ACC112 (cell line): ENCODE results near the gene ULK4.
A peak's percentile ranks its signal among the peaks of the same experiment; 100 is the strongest.

Source experiments
- H2AFZ ChIP-seq: fragments of 200-600 bp; sonication (generic); one replicate; pipeline ENCODE4 v1.6.0; 2017; ENCODE audit warnings: antibody characterized with exemption, low read length; ENCODE audit not compliant: unreplicated experiment
- H3K27ac ChIP-seq: fragments of 200-600 bp; sonication (generic); 2 replicates; pipeline ENCODE4 v1.5.1; 2014; ENCODE audit warnings: low read depth, mild to moderate bottlenecking, antibody characterized with exemption, low read length, moderate library complexity
- H3K27me3 ChIP-seq: fragments of 200-600 bp; sonication (generic); 2 replicates; pipeline ENCODE4 v1.6.1; 2014; ENCODE audit warnings: mild to moderate bottlenecking, antibody characterized with exemption, low read length, moderate library complexity, mixed read lengths; ENCODE audit not compliant: insufficient read depth
- H3K36me3 ChIP-seq: fragments of 200-600 bp; sonication (generic); 2 replicates; pipeline ENCODE4 v1.6.1; 2016; ENCODE audit warnings: mild to moderate bottlenecking, antibody characterized with exemption, low read length, moderate library complexity, mixed read lengths; ENCODE audit not compliant: insufficient read depth
- H3K4me1 ChIP-seq: fragments of 200-600 bp; sonication (generic); one replicate; pipeline ENCODE4 v1.6.1; 2016; ENCODE audit warnings: low read length, mixed read lengths; ENCODE audit not compliant: insufficient read depth, unreplicated experiment, control insufficient read depth
- H3K4me3 ChIP-seq: fragments of 200-600 bp; sonication (generic); 2 replicates; pipeline ENCODE4 v1.5.1; 2014; ENCODE audit warnings: mild to moderate bottlenecking, low read depth, low read length
- H3K79me2 ChIP-seq: fragments of 200-600 bp; sonication (generic); one replicate; pipeline ENCODE4 v1.6.0; 2016; ENCODE audit warnings: low read length; ENCODE audit not compliant: control insufficient read depth, unreplicated experiment, insufficient read depth

The ULK4 gene

DNA sequence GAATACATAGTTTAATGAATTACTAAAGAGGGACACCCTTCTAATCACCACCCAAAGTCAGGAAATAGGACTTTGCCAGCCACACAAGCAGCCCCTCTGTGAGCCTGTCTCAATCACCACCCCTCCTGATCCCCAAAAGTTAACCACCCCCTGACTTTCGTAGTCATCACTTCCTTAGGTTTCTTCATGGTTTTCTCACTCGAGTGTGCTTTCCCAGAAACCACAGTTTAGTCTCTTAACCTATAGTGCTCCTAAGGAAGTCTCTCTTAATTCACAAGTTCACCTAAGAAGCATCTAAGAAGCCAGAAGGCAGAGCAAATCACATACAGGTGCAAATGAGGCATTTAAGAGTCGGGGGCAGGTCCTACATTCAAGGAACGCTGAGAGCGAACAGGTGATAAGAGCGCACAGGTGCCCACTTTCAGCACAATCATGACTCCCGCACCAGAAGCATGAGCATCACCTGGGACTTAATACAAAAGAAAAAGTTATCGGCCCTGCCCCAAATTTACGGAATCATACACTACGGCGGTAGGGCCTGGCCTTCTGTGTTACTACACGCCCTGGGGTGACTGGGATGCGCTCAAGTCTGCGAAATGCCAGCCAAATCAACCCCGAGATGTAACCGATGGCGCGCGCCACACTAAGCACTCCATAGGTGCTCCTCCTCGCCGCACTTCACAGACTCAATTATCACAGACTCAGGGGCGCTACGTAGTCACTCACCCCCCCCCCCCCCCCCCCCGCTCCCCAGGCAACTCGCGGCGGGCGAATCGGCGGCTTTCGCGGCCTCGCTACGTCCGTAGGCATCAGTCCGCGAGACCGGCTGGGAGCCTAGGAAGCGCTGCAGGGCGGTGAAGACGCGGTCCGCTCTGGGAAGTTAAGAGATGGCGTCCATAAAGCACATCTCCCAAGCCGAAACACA is 815 bp downstream of the ULK4 start:
- peak overlapping the region; percentile 86 for H3K27ac ChIP-seq
- H2AFZ ChIP-seq = peak overlapping the region; percentile 99

DNA sequence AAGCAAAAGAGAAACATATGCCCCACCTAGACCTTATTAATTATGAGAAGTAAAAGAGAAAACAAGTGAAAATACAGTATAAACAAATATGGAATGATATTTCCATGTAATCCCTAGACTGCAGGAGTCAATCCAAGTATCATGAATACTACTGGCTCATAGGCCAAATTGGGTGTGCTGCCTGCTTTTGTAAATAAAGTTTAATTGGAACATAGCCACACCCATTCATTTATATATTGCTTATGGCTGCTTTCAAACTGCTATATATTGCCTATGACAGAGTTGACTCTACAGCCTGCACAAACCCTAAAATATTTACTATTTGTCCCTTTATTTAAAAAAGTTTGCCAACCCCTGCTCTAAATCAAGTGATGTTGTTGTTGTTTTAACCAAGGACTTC is 5.3 kb downstream of the ULK4 start:
- peaks cover 7% of the 10 kb centered on the region for H3K79me2 ChIP-seq
- no peak overlapping the region for H3K4me3 ChIP-seq

More for the DNA sequence above, 815 bp downstream of the ULK4 start:
- H3K79me2 ChIP-seq = peaks cover 7% of the 10 kb centered on the region
- H3K27me3 ChIP-seq = no peaks in the 10 kb centered on the region
- H3K4me1 ChIP-seq = peaks cover 5% of the 10 kb centered on the region
- no peaks in the 10 kb centered on the region for H3K36me3 ChIP-seq
- H3K4me3 ChIP-seq = peak overlapping the region; percentile 99

DNA sequence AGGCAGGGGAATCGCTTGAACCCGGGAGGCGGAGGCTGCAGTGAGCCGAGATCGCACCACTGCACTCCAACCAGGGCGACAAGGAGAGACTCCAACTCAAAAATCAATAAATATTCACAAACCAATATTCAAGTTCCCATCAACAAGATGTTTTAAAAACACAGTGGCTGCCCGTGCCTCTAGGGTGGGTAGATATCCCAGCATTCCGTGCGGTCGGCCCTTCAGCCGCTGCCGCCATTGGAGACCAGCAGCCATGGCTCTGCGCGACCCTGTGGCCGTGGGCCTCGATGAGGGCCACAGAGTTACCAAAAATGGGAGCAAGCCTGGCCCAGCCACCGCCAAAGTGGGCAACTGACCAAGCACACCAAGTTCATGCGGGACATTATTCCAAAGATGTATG is 6.7 kb downstream of the ULK4 start:
- no peak overlapping the region for H3K4me3 ChIP-seq
- H3K27ac ChIP-seq = no peak overlapping the region
- no peaks in the 10 kb centered on the region for H3K27me3 ChIP-seq
- peaks cover 6% of the 10 kb centered on the region for H3K79me2 ChIP-seq
- no peak overlapping the region for H2AFZ ChIP-seq
- no peaks in the 10 kb centered on the region for H3K4me1 ChIP-seq
- no peaks in the 10 kb centered on the region for H3K36me3 ChIP-seq

More for the DNA sequence above, 5.3 kb downstream of the ULK4 start:
- Histone ChIP-seq H2AFZ (peak overlapping the region; percentile 41), H3K27ac (no peak overlapping the region), H3K36me3 (no peaks in the 10 kb centered on the region), H3K27me3 (no peaks in the 10 kb centered on the region), H3K4me1 (peaks cover 5% of the 10 kb centered on the region)

DNA sequence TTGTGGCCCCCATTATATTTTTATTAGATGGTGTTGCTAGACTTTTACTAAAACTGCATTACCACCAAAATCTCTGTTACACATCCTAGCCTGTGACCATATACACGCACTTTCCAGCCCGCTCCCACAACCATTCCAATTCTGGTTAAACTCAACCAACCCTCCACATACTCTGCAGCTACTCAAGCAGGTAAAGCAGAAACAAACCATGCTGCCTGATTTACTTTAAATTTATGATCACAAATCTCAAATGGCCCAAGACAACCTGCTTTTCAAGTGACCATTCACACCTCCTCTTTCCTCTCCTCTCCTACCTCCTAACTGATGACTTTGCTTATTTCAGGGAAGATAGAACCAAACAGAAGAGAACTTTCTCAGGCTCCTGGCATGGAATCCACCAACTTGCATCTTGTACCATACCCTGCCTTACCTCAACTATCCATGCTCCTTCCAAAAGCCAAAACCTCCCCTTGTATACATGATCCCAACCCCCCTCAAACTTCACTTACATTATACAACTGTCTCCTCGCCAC is 18.5 kb downstream of the ULK4 start:
- H2AFZ ChIP-seq = no peak overlapping the region
- H3K27ac ChIP-seq = no peak overlapping the region
- H3K27me3 ChIP-seq = no peaks in the 10 kb centered on the region
- no peaks in the 10 kb centered on the region for H3K4me1 ChIP-seq
- no peak overlapping the region for H3K4me3 ChIP-seq
- H3K79me2 ChIP-seq = no peaks in the 10 kb centered on the region
- no peaks in the 10 kb centered on the region for H3K36me3 ChIP-seq

DNA sequence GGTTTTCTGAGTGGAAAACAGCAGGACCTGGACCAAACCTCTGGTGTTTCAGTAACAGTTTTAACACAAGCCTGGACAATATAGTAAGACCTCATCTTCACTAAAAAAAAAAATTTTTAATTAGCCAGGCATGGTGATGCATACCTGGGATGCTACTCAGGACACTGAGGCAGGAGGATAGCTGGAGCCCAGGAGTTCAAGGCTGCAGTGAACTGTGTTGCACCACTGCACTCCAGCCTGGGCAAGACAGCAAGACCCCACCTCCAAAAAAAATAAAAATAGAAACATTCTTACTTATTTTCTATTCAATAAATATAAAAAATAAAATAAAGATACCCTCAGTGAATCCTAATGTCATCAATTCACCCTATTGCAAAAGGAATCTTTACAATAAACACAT is 21.5 kb downstream of the ULK4 start:
- H3K4me1 ChIP-seq = no peaks in the 10 kb centered on the region
- H3K79me2 ChIP-seq = no peaks in the 10 kb centered on the region
- no peak overlapping the region for H2AFZ ChIP-seq

DNA sequence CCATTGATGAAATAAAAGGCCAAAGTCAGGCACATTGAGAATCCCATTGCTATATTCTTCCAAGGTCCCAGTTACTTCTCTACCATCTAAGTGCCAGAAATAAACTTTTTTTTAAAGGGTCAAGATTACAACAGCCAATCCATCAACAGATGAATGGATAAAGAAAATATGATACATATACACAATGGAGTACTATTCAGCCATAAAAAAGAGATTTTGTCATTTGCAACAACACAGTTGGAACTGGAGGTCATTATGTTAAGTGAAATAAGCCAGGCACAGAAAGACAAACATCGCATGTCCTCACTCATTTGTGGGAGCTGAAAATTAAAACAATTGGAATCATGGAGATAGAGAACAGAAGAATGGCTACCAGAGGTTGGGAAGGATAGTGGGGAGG is 25.5 kb downstream of the ULK4 start:
- Histone ChIP-seq H3K79me2 (no peaks in the 10 kb centered on the region), H3K4me3 (no peak overlapping the region), H3K27ac (no peak overlapping the region), H2AFZ (no peak overlapping the region), H3K4me1 (peaks cover 9% of the 10 kb centered on the region), H3K36me3 (no peaks in the 10 kb centered on the region), H3K27me3 (no peaks in the 10 kb centered on the region)

More for the DNA sequence above, 21.5 kb downstream of the ULK4 start:
- no peak overlapping the region for H3K27ac ChIP-seq
- no peaks in the 10 kb centered on the region for H3K27me3 ChIP-seq
- no peak overlapping the region for H3K4me3 ChIP-seq
- no peaks in the 10 kb centered on the region for H3K36me3 ChIP-seq

DNA sequence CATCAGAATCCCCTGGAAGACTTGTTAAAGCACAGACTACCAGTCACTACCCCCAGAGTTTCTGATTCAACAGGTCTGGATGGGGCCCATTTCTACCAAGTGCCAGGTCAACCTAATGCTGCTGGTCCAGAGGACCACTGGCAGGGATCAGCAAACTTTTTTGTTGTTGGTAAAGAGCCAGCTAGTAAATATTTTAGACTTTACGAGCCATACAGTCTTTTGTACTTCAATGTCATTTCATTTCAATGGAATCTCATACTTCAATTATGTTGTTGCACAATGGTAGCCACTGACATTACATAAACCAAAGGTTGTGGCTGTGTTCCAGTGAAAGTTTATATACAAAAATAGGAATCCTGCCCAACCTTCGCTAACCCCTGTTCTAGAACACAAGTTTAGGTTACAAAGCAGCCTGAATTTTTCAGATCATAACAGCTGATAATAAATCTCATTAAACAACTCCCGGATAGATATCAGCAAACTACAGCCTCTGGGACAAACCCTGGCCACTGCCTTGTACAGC is 28.7 kb downstream of the ULK4 start:
- Histone ChIP-seq H2AFZ (peak overlapping the region; percentile 43), H3K27ac (0 out of 2 replicates have a peak overlapping the region, but pooled peaks have one; percentile 6), H3K4me3 (no peak overlapping the region; the same call in 1 of the 2 replicates), H3K36me3 (no peaks in the 10 kb centered on the region), H3K79me2 (no peaks in the 10 kb centered on the region), H3K27me3 (no peaks in the 10 kb centered on the region), H3K4me1 (peaks cover 9% of the 10 kb centered on the region)

DNA sequence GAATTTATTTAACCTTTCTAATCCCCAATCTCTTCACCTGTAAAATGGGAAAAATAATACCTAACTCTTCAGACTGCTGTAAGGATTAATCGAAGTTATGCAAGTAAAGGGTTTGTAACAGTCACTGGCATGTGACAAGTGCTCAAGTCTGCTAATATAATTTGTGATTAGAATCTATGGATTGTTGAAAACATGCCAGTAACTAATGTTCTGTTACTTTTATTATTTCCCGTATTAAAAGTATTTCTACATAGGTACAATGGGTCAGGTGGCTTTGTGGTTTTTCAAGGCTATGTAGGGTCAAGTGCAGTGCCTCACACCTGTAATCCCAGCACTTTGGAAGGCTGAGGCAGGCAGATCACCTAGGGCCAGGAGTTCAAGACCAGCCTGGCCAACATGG is 29.4 kb downstream of the ULK4 start:
- Histone ChIP-seq H3K4me3 (no peak overlapping the region), H3K79me2 (no peaks in the 10 kb centered on the region), H3K4me1 (peaks cover 9% of the 10 kb centered on the region), H2AFZ (no peak overlapping the region), H3K27ac (no peak overlapping the region), H3K36me3 (no peaks in the 10 kb centered on the region), H3K27me3 (no peaks in the 10 kb centered on the region)

DNA sequence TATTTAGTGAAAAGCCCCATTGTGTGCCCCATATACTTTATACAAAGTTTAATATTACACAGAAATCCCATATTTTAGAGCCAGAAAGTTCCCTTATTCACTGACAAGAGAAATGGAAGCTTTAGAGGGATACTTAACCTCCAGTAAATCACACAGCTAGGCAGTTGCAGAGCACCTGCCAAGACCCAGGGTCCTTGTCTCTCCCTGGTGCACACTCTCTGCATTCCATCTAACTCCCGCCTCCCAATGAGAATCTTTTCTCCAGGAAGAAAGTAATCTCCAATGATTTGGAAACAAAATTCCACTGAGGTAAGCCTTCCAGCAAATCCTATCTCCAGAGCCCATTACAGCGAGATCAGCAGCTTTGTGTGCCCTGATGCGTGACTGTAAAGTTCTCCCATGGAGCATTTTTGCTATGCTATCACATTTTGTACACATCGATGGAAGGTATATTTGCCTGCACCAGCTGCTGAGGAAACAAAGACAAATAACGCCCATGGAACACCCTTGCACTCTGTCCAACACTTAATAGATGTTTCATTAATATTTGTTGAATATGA is 41.4 kb downstream of the ULK4 start:
- H3K4me1 ChIP-seq = no peaks in the 10 kb centered on the region
- H3K27me3 ChIP-seq = no peaks in the 10 kb centered on the region
- H3K4me3 ChIP-seq = no peak overlapping the region
- H3K36me3 ChIP-seq = no peaks in the 10 kb centered on the region
- no peak overlapping the region for H2AFZ ChIP-seq
- H3K79me2 ChIP-seq = no peaks in the 10 kb centered on the region
- H3K27ac ChIP-seq = no peak overlapping the region

DNA sequence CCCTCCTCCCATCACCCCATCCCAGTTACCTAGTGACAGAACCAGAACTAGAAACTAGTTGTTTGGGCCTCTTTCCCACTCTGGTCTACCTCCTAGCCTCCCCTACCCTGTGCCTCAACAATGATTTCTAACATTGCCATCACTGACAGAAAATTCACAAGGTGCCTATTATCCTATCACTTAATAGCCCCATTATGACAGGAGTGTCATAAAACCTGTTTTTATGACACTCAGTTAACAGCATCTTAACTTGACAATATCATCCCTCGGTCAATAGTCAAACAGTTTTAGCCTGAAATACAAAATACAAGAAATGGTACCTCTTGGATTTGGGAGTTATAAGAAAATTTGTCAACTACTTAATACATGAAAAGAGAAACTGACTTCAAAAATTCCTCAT is 46.5 kb downstream of the ULK4 start:
- Histone ChIP-seq H3K4me3 (no peak overlapping the region), H3K27me3 (no peaks in the 10 kb centered on the region), H3K79me2 (no peaks in the 10 kb centered on the region), H3K36me3 (no peaks in the 10 kb centered on the region), H2AFZ (no peak overlapping the region), H3K27ac (no peak overlapping the region), H3K4me1 (no peaks in the 10 kb centered on the region)
